HG03565 (cell line): ENCODE data around the gene OGFOD3.

ENCODE experiments used
- ATAC-seq: cut with Tn5 transposase; IDR thresholded peaks from one replicate; pipeline ENCODE4 v1.9.1; 2021; ENCODE audit warnings: mild to moderate bottlenecking, moderate library complexity; ENCODE audit not compliant: unreplicated experiment

OGFOD3 gene

GRCh38 chr17:82408288-82408937 lies 10.0 kb downstream of the OGFOD3 start:
- no peak for ATAC-seq

DNA sequence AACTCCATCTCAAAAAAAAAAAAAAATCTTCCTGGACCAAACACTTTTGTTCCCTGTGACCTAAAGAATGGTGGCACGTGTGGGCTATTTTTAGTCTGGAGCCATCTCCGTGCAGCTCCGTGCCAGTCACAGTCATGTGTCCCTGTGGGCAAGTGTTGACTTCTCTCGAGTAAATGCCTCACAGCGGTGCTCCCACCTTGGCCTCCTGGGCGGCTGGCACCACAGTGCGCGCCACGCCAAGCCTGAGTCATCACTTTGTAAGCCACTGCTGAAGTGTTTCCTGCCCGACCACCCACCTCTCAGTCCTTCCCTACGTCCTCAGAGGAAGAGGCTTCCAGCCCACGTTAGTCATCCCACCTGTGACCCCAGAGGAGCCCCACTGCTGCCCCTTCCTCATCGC lies 11.1 kb downstream of the OGFOD3 start:
- no peak for ATAC-seq

DNA sequence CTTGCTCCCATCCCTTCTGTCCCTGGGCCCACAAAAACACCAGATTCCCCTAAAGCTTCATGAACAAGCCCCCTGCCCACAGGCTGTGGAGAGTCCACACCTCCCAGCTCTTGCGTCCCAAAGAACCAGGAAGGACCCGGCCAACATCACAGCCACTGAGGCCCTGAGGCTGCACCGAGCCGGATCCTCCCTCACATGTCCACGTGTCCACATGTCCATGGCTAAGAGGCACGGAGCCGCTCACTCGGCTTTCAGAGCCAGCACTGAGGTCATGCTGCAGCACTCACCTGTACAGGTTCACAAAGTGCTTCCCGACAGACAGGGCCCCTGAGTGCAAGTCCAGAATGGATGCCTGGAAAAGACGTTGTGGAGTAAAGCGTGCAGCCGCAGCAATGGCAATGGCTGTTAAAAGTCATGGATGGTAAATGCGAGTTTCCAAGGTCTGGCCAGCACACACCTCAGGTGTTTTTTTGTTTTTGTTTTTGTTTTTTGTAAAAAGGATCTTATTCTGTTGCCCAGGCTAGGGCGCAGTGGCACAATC lies 12.2 kb downstream of the OGFOD3 start:
- no peak for ATAC-seq

DNA sequence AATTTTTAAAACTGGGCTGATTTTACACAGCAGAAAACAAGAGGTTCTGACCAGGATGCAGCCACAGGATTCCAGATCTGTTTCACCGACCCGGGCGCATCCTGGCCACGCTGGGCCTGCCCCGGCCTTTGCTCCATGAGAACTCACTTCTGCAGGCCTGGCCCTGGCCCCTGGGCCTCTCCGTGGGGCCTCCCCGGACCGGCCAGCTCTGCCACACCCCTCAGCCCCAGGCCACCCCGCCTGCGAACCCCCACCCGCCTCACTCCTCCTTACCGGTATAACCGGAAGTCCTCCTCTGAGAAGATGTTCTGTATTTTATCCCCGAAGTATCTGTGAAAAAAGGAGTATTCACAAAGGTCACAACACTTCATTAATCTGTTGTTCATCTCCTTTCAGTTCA lies 13.3 kb downstream of the OGFOD3 start:
- no peak for ATAC-seq

- ATAC-seq = no peak
Measured at GRCh38 chr17:82403662-82404660, 14.4 kb downstream of the OGFOD3 start.

GRCh38 chr17:82402865-82403264 lies 15.5 kb downstream of the OGFOD3 start:
- ATAC-seq = no peak

DNA sequence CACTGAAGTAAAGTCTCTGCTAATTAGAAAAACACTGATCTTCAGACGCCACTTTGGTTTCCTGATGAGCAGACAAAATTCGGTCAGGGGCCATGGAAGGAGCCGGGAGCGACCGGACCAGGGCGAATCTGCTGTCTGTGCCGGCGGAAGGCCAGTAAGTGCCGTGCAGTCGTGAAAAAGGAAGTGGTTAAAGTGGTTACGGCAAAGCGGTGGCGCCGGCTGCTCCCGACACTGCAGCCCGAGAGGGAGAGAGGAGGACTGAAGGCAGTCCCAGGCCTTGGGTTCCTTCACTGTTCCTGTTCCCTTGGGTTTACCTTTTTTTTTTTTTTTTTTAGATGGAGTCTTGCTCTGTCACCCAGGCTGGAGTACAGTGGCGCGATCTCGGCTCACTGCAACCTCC lies 17.6 kb downstream of the OGFOD3 start:
- ATAC-seq = no peak

- no peak for ATAC-seq
Measured at GRCh38 chr17:82400206-82400605, 18.2 kb downstream of the OGFOD3 start.

GRCh38 chr17:82399601-82400101 lies 18.7 kb downstream of the OGFOD3 start:
- ATAC-seq = no peak

DNA sequence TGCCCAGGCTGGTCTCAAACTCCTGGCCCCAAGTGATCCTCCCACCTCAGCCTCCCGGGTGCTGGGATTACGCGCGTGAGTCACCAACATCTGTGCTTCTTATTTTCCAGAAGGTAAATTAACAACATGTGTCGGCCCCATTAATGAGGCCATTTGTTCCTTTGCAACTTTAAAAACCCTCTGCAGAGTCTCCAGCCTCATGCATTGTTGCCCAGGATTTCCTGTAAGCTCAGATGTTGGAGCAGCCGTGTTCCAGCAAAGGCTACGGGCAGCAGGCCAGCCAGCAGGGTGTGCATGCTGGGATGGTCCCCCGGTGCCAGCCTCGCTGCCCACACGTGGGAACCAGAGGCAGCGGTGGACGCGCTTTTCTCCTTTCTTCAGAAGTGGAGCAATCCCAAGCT lies 19.3 kb downstream of the OGFOD3 start:
- ATAC-seq = no peak

DNA sequence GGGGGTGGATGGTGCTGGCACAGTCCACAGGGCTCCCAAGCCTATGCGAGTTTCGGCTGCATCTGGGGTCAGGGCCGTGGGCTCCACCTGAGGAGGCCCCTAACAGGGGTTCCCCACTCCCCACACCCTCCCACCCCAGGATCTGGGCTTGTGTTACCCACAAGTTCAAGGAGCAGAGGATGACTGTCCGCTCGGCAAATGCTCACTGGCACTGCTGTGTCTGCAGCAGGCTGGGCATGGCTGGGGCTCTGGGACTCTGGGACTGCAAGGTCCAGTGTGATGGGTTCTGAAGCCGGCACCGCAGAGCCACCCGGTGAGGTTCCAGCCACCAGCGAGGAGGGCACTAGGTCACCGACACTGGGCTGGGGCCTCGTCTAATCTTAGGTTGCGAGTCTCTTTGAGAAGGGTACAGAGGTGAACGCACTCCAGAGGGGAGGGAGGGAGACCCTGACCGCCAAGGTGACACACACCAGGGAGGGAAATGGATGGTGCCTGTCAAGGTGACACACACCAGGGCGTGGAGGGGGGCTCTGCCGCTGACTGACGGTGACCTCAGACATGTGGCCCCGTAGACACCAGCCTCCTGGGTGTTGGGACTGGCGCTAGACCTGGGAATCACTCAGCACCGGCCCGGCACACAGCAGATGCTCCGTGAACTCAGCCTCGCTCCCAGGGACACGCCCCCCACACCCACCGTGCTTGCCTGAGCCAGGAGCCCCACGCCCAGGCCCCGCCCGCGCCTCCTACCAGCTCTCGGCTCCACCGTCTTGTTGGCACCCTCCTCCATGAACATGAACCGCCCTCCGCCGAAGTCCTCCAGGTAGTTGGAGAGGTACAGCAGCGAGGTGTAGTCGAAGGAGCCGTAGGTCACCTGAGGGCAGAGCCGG lies 20.7 kb downstream of the OGFOD3 start:
- ATAC-seq = no peak

DNA sequence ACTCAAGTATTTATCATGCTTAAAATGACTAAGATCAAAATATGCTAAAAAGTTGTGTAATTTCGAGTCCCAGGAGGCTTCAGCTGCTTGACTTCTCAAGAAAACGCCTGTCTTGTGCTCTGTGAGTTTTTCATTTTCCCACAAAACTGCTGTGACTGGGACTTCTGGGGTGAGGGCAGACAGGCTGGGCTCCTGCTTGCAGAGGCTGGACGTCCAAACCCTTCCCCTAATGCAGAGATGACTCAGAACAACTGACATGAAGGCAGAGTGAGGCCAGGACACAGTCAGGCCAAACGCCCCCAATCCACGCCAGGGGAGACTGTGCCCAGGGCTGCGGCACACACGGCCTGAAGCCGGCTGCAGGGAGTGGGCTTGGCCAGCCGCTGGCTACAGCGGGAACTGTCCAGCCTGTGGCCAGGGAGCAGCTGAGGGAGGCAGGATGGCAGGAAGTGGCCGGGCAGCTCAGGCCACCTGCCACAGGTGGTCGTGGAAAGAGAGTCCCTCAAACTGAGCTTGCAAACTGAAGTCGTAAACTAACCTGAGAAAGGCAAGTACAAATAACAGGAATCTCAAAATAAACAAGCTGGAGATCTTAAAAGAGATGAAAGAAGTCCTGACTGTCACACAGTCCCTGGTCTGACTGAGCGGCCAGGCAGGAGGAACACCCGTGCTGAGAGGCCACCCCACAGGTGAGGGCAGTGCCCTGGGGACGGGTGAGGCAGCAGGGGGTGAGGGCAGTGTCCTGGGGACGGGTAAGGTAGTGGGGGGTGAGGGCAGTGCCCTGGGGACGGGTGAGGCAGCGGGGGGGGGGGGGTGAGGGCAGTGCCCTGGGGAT lies 21.6 kb downstream of the OGFOD3 start:
- no peak for ATAC-seq

- ATAC-seq = no peak
Measured at GRCh38 chr17:82394278-82394677, 24.1 kb downstream of the OGFOD3 start.

DNA sequence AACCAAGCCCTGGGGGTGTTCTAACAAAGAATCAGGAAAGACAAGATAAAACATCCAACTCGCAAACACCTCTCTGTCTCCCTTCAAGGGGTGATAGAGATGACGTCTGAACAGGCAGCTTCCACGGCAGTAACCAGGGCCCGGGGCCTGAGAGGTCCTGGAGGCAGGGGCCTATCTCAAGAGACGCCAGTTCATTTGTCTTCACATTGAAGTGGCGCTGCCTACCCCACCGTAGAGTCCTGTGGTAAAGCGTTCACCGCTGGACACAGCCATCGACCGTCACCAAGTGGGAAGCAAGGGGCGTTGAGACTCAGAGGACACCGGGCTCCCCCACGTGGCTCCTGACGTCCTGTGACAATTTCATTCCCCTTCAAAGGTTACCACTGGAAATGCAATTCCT lies 25.4 kb downstream of the OGFOD3 start:
- ATAC-seq = no peak

GRCh38 chr17:82392209-82392920 lies 26.0 kb downstream of the OGFOD3 start:
- ATAC-seq = no peak

- ATAC-seq = no peak
Measured at GRCh38 chr17:82391496-82392066, 26.8 kb downstream of the OGFOD3 start.

DNA sequence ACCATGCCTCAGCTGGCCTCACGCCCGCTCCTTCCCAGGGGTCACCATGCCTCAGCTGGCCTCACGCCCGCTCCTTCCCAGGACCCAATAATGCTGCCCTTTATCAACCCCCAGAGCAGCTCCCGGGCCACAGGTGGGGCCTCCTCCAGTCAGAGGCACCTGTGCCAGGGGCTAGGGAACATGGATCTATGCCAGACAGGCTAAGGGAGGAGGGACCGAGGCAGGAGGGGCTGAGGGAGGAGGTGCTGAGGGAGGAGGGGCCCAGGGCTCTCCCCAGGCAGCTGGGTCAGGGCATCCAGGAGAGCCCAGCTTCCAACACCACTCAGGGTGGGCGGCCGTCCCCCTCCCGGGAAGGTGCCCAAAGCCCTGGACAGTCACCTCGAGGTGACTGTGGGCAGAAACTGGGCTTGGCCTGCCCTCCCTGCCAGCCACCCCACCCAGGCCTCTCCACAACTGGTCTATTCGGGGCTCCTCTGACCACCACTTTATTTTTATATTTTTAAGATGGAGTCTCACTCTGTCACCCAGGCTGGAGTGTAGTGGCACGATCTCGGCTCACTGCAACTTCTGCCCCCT lies 27.4 kb downstream of the OGFOD3 start:
- no peak for ATAC-seq

- no peak for ATAC-seq
Measured at GRCh38 chr17:82390015-82390859, 28.1 kb downstream of the OGFOD3 start.
